SK-N-DZ (cell line): ENCODE data around the gene TCF7L2.

Source experiments
- DNase-seq: peaks from one replicate; pipeline ENCODE4 v3.0.0-alpha.2; 2015; ENCODE audit warnings: low spot score

TCF7L2 gene

DNA sequence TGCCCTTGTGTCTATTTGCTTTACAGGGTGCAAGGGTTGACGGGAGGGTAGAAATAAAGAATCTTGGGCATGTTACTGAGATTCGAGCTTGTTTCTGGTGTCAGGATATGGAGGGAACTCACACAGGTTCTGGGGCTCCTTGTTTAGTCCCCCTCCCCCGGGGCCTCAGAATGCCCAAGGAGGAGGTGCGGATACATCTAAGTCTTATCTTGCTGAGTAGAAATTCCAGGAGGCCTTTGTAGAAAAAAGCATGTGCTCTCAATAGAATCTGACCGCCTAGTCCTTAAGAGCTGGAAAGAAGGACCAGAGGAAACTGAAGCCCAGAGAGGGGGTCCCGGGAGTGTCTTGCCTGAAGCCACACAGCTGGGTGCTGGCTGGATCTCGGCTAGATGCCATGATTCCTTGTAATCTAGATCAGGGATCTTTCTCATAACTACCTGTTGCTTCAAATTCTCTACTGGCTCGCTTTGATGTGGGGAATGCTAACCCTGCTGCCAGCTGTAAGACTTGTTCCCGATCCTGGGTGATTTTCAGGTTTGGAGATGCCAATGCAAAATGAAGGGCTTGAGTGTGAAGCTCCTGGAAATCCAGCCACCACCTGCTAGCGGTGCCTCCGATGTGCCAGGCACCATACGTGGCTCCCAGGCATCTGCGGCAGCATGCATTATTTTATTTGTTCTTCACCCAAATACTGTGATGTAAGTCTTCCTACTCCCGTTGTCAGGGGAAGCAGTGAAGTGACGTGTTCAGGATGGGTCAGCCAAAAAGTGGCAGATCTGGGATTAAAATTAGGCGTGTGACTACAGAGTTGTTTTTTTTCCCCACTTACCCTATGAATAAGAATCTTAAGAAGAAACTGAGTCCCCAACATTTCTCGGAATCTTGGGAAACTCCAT, 226.0 kb downstream of the TCF7L2 start:
- no peak for DNase-seq

GRCh38 chr10:113176652-113177155, 226.7 kb downstream of the TCF7L2 start:
- DNase-seq = no peak

DNA sequence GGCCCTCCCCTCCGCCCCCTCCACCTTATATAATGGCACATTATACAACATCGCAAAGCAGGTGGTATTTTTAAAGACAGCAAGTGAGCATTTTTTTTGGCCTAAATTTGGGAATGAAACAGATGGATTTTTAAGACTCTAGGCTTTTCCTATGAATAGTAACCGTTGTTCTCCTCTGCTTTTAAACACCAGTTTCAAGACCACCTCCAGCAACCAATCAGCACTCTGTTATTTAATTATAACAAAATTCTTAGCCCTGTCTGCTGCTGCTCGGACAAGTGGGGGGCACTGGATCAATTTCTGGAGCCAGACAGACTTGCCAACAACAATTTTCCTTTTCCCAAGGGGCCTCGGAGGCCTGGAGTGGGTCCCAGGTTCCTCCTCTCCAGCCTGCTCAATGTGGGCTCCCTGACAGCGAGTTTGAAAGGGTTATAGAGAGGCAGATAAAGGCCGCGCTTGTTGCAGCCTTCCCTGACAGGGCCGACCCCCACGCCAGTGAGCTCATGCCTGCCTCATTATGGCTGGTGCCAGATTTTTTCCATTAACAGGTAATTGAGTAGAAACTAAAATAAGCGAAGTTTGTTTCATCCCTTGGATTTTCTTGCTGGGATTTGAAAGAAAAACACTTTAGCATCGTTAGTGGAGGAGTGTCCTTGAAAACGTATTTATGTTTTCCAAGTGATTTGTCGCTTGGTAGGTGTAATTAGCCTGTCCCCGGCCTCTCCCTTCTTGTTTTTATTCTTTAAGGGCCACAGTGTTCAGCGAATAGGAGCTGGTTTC, 227.3 kb downstream of the TCF7L2 start:
- peak; percentile 46 for DNase-seq

DNA sequence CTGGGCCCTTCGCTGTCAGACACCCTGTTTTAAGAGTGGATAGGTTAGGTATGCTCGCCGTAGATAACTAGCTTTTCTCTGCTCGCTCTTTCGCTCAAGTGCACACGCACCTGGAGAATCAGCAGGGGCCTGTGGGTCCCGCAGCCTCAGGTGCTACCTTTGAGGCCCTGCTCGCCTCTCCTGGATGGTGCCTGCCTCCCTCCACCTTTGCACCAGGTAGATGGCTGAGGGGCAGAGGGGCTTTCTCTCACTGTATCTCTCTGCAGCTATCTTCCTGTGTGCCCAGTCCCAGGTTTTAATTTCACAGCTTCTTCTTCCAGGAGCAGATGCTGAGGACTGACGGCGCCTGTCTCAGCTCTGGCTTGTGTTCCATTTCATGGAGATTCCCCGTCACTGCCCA, 227.9 kb downstream of the TCF7L2 start:
- DNase-seq = no peak

GRCh38 chr10:113178771-113179170, 228.7 kb downstream of the TCF7L2 start:
- no peak for DNase-seq

GRCh38 chr10:113179265-113179664, 229.2 kb downstream of the TCF7L2 start:
- DNase-seq = no peak

DNA sequence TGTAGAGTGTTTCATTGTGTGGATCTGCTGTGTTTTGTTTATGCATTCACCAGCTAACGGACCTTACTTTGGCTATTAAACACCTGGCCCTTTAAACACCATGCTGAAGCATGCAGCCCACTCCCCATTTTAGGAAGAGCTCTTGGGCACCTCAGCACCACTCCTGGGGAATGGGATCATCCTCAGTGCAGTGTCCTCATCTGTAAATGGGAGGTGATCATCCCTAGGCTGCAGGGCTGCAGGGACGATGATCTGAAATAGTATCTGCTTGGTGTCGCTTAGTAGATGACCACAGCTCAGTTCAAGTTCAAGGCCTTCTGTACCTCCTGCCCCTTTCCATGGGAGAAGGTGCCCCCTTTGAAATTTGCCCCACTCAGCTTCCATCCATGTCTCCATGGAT, 229.9 kb downstream of the TCF7L2 start:
- DNase-seq = no peak

GRCh38 chr10:113180401-113181154, 230.5 kb downstream of the TCF7L2 start:
- no peak for DNase-seq

GRCh38 chr10:113182154-113182553, 232.1 kb downstream of the TCF7L2 start:
- no peak for DNase-seq

DNA sequence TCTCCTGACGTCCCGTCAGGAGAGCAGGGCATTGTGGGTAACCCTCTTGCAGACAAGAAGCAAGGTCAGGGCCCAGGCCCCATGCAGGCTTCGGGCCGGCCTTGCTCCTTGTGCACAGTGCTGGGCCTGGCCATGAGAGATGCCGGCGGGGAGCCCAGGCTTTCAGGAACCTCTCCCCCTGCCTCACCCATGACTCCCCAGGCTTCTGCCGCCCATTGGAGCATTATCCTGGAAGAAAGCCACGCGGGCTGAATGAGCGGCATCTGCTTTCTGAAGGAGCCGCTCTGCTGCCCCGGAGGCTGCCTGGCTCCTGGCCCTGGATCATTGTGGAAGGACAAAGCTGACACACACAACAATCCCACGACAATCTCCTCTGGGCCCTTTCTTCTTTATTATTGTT, 233.5 kb downstream of the TCF7L2 start:
- no peak for DNase-seq

DNA sequence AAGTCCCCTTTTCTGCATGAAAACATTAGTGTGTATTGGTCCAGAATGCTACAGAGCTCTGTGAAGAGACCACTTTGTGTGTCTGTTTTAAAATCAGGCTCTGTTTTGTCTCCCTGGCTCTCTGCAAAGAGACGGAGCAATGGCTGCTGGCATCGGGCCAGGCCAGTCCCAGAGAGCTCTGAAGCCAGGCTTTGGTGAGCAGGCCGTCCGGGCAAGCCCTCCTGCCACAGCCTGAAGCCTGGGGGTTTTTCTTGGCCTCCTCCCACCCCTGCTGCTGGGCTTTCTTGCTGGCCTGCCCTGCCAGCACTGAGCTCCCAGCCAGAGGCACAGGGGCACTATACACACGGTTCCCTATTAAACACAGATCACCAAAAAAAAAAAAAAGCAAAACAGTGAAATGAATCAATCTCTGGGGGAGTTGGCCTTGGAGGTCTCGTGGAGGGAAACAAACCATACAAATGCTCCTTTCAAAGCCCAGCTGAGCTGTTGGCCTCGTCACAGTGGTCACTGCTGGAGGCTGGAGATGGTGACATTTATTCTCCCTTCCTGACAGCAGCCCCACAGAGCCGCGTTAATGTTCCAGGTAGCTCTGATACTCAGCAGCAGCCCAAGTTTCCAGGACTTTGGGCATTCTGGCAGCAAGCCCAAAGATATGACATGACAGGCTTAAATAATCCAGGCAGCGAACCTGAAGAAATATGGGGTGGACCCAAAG, 237.2 kb downstream of the TCF7L2 start:
- peak; percentile 56 for DNase-seq

- DNase-seq = no peak
These were observed 249.4 kb downstream of the TCF7L2 start for GRCh38 chr10:113199459-113199858.

- no peak for DNase-seq
These were observed 252.0 kb downstream of the TCF7L2 start for GRCh38 chr10:113202011-113202410.

DNA sequence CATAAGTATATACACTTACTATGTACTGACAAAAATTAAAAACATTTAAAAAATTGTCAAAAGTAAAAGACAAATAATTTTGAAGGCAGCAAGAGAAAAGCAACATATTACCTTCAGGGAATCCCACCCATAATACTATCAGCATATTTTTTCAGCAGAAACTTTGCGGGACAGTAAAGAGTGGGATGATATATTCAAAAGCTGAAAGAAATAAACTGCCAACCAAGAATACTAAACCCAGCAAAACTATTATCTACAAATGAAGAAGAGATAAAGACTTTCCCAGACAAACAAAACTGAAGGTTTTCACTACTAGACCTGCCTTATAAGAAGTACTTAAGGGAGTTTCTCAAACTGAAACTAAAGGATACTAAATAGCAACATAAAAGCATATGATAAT, 257.9 kb downstream of the TCF7L2 start:
- no peak for DNase-seq

GRCh38 chr10:113213035-113213434, 263.0 kb downstream of the TCF7L2 start:
- no peak for DNase-seq

- DNase-seq = no peak
These were observed 264.3 kb downstream of the TCF7L2 start for GRCh38 chr10:113214331-113214730.

- no peak for DNase-seq
These were observed 266.1 kb downstream of the TCF7L2 start for GRCh38 chr10:113216102-113216501.
